DMS79 (cell line): ENCODE results near the gene CTSF.
"Not testable (repeated sequence)": the region's sequence is repeated elsewhere in the genome, so short reads cannot be mapped to it uniquely, and the experiment has no call there.

Source experiments
- DNase-seq: peaks from one replicate; lab custom pipeline; 2025; lab: John Stamatoyannopoulos, UW

The CTSF gene

GRCh38 chr11:66589996-66590675 lies 21.7 kb upstream of the CTSF start:
- DNase-seq = no peak

DNA sequence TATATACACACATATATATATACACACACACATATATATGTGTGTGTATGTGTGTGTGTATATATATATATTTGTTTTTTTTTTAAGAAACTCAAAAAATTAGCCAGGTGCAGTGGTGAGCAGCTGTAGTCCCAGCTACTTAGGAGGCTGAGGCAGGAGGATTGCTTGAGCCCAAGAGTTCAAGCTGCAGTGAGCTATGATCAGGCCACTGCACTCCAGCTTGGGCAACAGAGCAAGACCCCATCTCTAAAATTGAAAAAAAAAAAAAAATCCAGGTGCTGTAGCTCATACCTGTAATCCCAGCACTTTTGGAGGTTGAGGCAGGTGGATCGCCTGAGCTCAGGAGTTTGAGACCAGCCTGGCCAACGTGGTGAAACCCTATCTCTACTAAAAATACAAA lies 20.9 kb upstream of the CTSF start:
- DNase-seq = not testable (repeated sequence)

DNA sequence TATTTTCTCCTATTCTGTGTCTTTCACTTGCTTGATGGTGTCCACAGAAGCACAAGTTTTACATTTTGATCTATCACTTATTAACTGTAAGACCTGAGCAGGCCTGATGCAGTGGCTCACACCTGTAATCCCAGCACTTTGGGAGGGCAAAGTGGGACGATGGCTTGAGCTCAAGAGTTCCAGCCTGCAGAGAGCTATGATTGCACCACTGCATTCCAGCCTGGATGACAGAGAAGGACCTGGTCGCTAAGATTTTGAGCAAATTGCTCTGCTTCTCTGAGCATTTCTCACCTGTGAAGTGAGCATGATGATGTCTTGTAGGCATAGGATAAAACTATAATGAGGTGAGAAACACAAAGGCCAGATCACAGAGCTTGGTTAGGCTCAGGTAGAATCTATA lies 17.7 kb upstream of the CTSF start:
- no peak for DNase-seq

DNA sequence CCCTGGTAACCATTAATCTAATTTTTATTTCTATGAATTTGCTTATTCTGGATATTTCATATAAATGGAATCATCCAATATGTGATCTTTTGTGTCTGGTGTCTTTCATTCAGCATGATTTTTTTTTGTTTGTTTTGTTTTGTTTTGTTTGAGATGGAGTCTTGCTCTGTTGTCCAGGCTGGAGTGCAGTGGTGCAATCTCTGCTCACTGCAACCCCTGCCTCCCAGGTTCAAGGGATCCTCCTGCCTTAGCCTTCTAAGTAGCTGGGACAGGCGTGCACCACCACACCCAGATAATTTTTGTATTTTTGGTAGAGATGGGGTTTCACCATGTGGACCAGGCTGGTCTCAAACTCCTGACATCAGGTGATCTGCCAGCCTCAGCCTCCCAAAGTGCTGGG lies 17.0 kb upstream of the CTSF start:
- not testable (repeated sequence) for DNase-seq

- not testable (repeated sequence) for DNase-seq
Measured at GRCh38 chr11:66582565-66583147, 14.2 kb upstream of the CTSF start.

DNA sequence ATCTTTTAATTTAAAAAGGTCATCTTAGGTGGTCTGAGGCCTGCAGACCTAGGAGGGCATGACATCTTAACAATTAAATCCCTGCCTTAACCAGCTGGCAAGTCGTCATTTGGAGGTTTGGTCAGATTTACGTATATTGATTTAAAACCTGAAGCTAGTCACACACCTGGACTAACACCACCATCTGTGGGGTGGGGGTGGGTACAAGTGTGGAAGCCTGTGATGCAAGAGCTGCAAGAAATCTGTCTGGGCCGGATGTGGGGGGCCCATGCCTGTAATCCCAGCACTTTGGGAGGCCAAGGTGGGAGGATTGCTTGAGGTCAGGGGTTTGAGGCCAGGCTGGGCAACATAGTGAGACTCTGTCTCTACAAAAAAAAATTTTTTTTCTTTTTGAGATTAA lies 12.9 kb upstream of the CTSF start:
- no peak for DNase-seq

DNA sequence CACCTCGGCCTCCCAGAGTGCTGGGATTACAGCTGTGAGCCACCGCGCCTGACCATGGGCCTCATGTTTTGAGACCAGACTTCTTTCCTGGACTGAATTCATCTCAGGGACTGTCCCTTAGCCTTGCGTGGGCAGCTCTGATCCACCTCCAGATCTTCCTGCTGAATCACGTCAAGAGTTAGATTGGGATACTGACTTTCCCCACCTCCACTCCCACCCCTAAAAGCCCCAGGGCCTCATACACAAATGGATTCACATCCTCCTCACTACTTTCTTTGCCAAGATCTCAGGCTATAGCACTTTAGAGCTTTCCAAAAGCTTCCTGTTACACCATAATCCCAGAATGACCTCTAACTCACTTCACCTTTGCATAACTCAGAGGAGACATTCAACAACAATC lies 12.4 kb upstream of the CTSF start:
- no peak for DNase-seq

GRCh38 chr11:66579017-66579606 lies 10.7 kb upstream of the CTSF start:
- DNase-seq = peak; percentile 18

DNA sequence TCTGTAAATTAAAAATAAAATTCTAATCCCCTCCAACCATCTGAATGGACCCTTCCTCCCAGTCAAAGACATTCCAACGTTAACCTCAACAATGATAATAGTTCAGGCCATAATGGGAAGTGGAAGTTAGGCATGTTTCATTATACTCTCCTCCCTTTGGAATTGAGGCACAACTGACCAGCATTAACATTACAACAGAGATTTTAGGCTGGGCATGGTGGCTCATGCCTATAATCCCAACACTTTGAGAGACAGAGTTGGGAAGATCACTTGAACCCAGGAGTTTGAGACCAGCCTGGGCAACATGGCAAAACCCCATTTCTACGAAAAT lies 2.4 kb upstream of the CTSF start:
- no peak for DNase-seq

GRCh38 chr11:66570079-66570849 lies 1.9 kb upstream of the CTSF start:
- no peak for DNase-seq

DNA sequence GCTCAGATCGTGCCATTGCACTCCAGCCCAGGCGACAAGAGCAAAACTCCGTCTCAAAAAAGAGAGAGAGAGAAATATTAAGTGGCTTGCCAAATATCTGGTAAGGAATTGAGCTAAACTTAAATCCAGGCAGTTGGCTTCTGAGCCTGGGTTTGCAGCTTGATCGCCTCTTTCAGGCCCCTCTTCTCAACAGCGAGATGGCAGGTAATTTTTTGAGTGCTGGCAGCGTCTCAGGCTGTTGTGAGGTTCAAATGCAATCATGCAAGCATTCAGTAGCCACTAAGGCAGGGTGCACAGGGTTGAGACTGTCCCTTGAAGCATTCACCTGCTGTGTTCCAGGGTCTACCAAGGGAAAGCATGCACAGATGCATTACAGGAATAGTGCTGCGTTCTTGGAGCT lies 670 bp upstream of the CTSF start:
- DNase-seq = no peak

DNA sequence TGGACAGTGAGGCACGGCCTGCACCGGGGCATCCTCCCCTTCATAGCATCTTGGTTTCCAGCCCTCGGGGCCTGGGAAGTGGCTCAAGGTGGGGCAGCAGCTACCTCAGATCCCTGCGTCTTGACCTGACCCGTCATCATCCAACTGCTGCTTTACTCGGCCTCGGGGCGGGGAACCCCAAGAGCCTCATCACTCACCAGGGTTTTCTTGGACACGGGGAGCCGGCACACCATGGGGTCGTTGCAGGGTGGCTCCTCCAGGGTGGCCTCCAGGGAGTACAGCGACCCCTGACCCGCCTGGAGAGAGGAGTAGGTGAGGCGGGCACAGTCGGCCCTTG lies 651 bp downstream of the CTSF start:
- DNase-seq = no peak

DNA sequence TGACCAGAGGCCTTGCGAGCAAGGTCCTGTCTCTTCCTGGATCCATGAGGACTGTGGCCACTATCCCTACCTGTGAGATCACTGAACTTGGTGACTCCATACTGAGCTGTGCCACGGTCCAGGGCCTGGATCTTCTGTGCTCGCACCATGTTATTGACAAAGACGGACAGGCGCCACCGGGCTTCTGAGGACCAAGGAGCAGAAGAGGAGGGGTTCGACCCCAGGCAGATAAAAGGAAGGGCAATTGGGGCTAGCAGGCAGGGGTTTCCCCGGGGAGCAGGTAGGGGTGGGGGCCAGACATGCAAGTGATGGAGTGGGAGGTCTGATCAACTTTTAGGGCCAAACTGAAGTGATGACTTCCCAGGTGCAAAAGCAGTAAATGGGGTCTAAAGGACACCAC lies 2.2 kb downstream of the CTSF start:
- no peak for DNase-seq

- no peak for DNase-seq
Measured at GRCh38 chr11:66564984-66565383, 3.4 kb downstream of the CTSF start.

GRCh38 chr11:66564538-66564937 lies 3.9 kb downstream of the CTSF start:
- DNase-seq = no peak

GRCh38 chr11:66563832-66564231 lies 4.6 kb downstream of the CTSF start:
- no peak for DNase-seq

GRCh38 chr11:66562907-66563583 lies 5.4 kb downstream of the CTSF start:
- no peak for DNase-seq

GRCh38 chr11:66562275-66562674 lies 6.1 kb downstream of the CTSF start:
- no peak for DNase-seq

- no peak for DNase-seq
Measured at GRCh38 chr11:66561975-66562248, 6.5 kb downstream of the CTSF start.

GRCh38 chr11:66561178-66561974 lies 7.0 kb downstream of the CTSF start:
- no peak for DNase-seq

GRCh38 chr11:66559866-66560676 lies 8.3 kb downstream of the CTSF start:
- DNase-seq = no peak
